ENCODE measurements around the gene TMCO1.
A peak's percentile ranks its signal among the peaks of the same experiment; 100 is the strongest.
"Not testable (repeated sequence)": the region's sequence is repeated elsewhere in the genome, so short reads cannot be mapped to it uniquely, and the experiment has no call there.

Gene TMCO1

GRCh38 chr1:165768513-165769394 is at the start of gene TMCO1:
Gene TMCO1 (minus strand): TSS chr1:165768868. CDS start chr1:165768751, 117 bp downstream.
- peak; percentile 98 for DNase-seq (ENCODE audit: low read depth, low spot score)

- no peak for DNase-seq (ENCODE audit: low read depth, low spot score)
Observed at GRCh38 chr1:165816826-165817497, 48.3 kb upstream of the TMCO1 start.

GRCh38 chr1:165816157-165816556 is 47.5 kb upstream of the TMCO1 start:
- DNase-seq (ENCODE audit: low read depth, low spot score), result no peak

GRCh38 chr1:165815725-165816124 is 47.1 kb upstream of the TMCO1 start:
- peak; percentile 19 for DNase-seq (ENCODE audit: low read depth, low spot score)

GRCh38 chr1:165807613-165808012 is 38.9 kb upstream of the TMCO1 start:
- no peak for DNase-seq (ENCODE audit: low read depth, low spot score)

GRCh38 chr1:165804513-165804912 is 35.8 kb upstream of the TMCO1 start:
- DNase-seq (ENCODE audit: low read depth, low spot score), result not testable (repeated sequence)

- no peak for DNase-seq (ENCODE audit: low read depth, low spot score)
Observed at GRCh38 chr1:165799387-165799786, 30.7 kb upstream of the TMCO1 start.

- no peak for DNase-seq (ENCODE audit: low read depth, low spot score)
Observed at GRCh38 chr1:165795894-165796293, 27.2 kb upstream of the TMCO1 start.

- no peak for DNase-seq (ENCODE audit: low read depth, low spot score)
Observed at GRCh38 chr1:165793951-165794350, 25.3 kb upstream of the TMCO1 start.

GRCh38 chr1:165787741-165788140 is 19.1 kb upstream of the TMCO1 start:
- no peak for DNase-seq (ENCODE audit: low read depth, low spot score)

GRCh38 chr1:165783519-165783918 is 14.9 kb upstream of the TMCO1 start:
- not testable (repeated sequence) for DNase-seq (ENCODE audit: low read depth, low spot score)

GRCh38 chr1:165778197-165778596 is 9.5 kb upstream of the TMCO1 start:
- not testable (repeated sequence) for DNase-seq (ENCODE audit: low read depth, low spot score)

- DNase-seq (ENCODE audit: low read depth, low spot score), result peak; percentile 60
Observed at GRCh38 chr1:165773324-165773965, 4.8 kb upstream of the TMCO1 start.

GRCh38 chr1:165772739-165773138 is 4.1 kb upstream of the TMCO1 start:
- DNase-seq (ENCODE audit: low read depth, low spot score), result no peak

- DNase-seq (ENCODE audit: low read depth, low spot score), result no peak
Observed at GRCh38 chr1:165764277-165764676, 4.4 kb downstream of the TMCO1 start.

GRCh38 chr1:165763442-165763841 is 5.2 kb downstream of the TMCO1 start:
- DNase-seq (ENCODE audit: low read depth, low spot score), result no peak

- no peak for DNase-seq (ENCODE audit: low read depth, low spot score)
Observed at GRCh38 chr1:165762725-165763124, 5.9 kb downstream of the TMCO1 start.

GRCh38 chr1:165759095-165759494 is 9.6 kb downstream of the TMCO1 start:
- no peak for DNase-seq (ENCODE audit: low read depth, low spot score)

- DNase-seq (ENCODE audit: low read depth, low spot score), result no peak
Observed at GRCh38 chr1:165755393-165756010, 13.2 kb downstream of the TMCO1 start.

- no peak for DNase-seq (ENCODE audit: low read depth, low spot score)
Observed at GRCh38 chr1:165753934-165754333, 14.7 kb downstream of the TMCO1 start.

- no peak for DNase-seq (ENCODE audit: low read depth, low spot score)
Observed at GRCh38 chr1:165748550-165748949, 20.1 kb downstream of the TMCO1 start.

All from astrocyte of the hippocampus (primary cell).